ENCODE data around the gene MACF1.
"Not testable (repeated sequence)": the region's sequence is repeated elsewhere in the genome, so short reads cannot be mapped to it uniquely, and the experiment has no call there.

The MACF1 gene

GRCh38 chr1:39426346-39426745 is 221.9 kb downstream of the MACF1 start:
- peak; percentile 22 for DNase-seq

- no peak for DNase-seq
These were observed 222.9 kb downstream of the MACF1 start for GRCh38 chr1:39427374-39427773.

GRCh38 chr1:39427912-39428311 is 223.4 kb downstream of the MACF1 start:
- DNase-seq, result no peak

GRCh38 chr1:39431927-39432326 is 227.4 kb downstream of the MACF1 start:
- no peak for DNase-seq

GRCh38 chr1:39434797-39435395 is 230.4 kb downstream of the MACF1 start:
- DNase-seq, result no peak

GRCh38 chr1:39435597-39435996 is 231.1 kb downstream of the MACF1 start:
- no peak for DNase-seq

GRCh38 chr1:39436842-39437241 is 232.3 kb downstream of the MACF1 start:
- no peak for DNase-seq

- DNase-seq, result no peak
These were observed 233.5 kb downstream of the MACF1 start for GRCh38 chr1:39438042-39438441.

GRCh38 chr1:39440856-39441255 is 236.4 kb downstream of the MACF1 start:
- no peak for DNase-seq

- DNase-seq, result no peak
These were observed 237.3 kb downstream of the MACF1 start for GRCh38 chr1:39441797-39442196.

- DNase-seq, result no peak
These were observed 241.1 kb downstream of the MACF1 start for GRCh38 chr1:39445573-39445972.

- DNase-seq, result no peak
These were observed 242.6 kb downstream of the MACF1 start for GRCh38 chr1:39446986-39447567.

GRCh38 chr1:39450041-39450440 is 245.5 kb downstream of the MACF1 start:
- not testable (repeated sequence) for DNase-seq

- no peak for DNase-seq
These were observed 246.6 kb downstream of the MACF1 start for GRCh38 chr1:39450956-39451606.

- no peak for DNase-seq
These were observed 247.6 kb downstream of the MACF1 start for GRCh38 chr1:39452081-39452480.

- no peak for DNase-seq
These were observed 248.0 kb downstream of the MACF1 start for GRCh38 chr1:39452540-39452939.

GRCh38 chr1:39453603-39454002 is 249.1 kb downstream of the MACF1 start:
- no peak for DNase-seq

- no peak for DNase-seq
These were observed 254.5 kb downstream of the MACF1 start for GRCh38 chr1:39458991-39459390.

GRCh38 chr1:39462074-39462473 is 257.6 kb downstream of the MACF1 start:
- DNase-seq, result no peak

- DNase-seq, result no peak
These were observed 262.1 kb downstream of the MACF1 start for GRCh38 chr1:39466413-39467107.

- not testable (repeated sequence) for DNase-seq
These were observed 262.7 kb downstream of the MACF1 start for GRCh38 chr1:39467108-39467720.

- no peak for DNase-seq
These were observed 264.7 kb downstream of the MACF1 start for GRCh38 chr1:39469150-39469549.

- no peak for DNase-seq
These were observed 265.5 kb downstream of the MACF1 start for GRCh38 chr1:39470040-39470439.
